Measurements from ENCODE around the gene TIMP3.

DNA sequence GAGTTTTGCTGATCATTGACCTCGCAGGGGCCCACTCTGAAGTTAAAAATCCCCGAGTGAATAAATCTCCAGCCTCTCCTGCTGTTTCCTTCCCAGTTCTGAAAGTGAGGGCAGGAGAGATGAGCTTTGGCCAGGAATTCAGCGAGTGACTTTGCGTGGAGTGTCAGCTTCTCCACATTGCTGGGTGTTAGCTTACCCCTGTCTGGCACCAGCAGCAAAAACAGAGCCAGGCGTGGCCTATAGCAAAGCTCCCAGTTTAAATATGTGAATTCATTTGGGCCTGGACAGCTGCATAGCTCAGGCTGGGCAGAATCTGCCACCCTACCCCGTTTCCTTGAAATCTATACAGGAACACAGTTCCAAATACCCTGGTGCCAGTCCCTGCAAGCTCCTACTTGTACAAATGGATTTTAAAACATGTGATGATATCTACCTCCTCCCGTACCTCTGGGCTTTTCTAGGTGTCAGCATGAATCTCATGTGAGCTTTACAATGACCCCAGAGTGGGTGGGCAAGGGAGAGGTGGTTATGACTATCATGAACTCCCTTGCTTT, 25.6 kb downstream of the TIMP3 start:
- TF ChIP-seq, protein P1, sequence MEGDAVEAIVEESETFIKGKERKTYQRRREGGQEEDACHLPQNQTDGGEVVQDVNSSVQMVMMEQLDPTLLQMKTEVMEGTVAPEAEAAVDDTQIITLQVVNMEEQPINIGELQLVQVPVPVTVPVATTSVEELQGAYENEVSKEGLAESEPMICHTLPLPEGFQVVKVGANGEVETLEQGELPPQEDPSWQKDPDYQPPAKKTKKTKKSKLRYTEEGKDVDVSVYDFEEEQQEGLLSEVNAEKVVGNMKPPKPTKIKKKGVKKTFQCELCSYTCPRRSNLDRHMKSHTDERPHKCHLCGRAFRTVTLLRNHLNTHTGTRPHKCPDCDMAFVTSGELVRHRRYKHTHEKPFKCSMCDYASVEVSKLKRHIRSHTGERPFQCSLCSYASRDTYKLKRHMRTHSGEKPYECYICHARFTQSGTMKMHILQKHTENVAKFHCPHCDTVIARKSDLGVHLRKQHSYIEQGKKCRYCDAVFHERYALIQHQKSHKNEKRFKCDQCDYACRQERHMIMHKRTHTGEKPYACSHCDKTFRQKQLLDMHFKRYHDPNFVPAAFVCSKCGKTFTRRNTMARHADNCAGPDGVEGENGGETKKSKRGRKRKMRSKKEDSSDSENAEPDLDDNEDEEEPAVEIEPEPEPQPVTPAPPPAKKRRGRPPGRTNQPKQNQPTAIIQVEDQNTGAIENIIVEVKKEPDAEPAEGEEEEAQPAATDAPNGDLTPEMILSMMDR (IDR thresholded peaks at IDR 0.05): no peak
- no peak for TF ChIP-seq POLR2A (IDR thresholded peaks at IDR 0.05)
